Smooth muscle cell (in vitro differentiated cells): ENCODE measurements around the gene PKD2L1. TPM values are rescaled to one million over a fixed set of nuclear protein-coding genes. Genes with fewer than 3 reads are reported as not detected.

Experiments used
- DNase-seq: peaks from one replicate; lab custom pipeline; 2025; ENCODE audit not compliant: unreplicated experiment; lab: John Stamatoyannopoulos, UW
- H2AFZ ChIP-seq: fragments of 200-600 bp; sonication (generic); 2 replicates; pipeline ENCODE4 v1.6.0; 2016; ENCODE audit warnings: antibody characterized with exemption, low read depth, mild to moderate bottlenecking
- H3F3A ChIP-seq: fragments of 200-600 bp; sonication (generic); 2 replicates; pipeline ENCODE4 v1.6.0; 2017; ENCODE audit warnings: antibody characterized with exemption, low read depth
- H3K27ac ChIP-seq: fragments of 200-600 bp; sonication (generic); 2 replicates; pipeline ENCODE4 v1.5.1; 2016; ENCODE audit warnings: low read depth, mild to moderate bottlenecking
- H3K27me3 ChIP-seq: fragments of 200-600 bp; sonication (generic); 2 replicates; pipeline ENCODE4 v1.6.1; 2016; ENCODE audit warnings: low read depth, mild to moderate bottlenecking
- H3K36me3 ChIP-seq: fragments of 200-600 bp; sonication (generic); 2 replicates; pipeline ENCODE4 v1.5.1; 2016; ENCODE audit warnings: low read depth
- H3K4me1 ChIP-seq: fragments of 200-600 bp; sonication (generic); 2 replicates; pipeline ENCODE4 v1.5.1; 2016; ENCODE audit warnings: low read depth
- H3K4me2 ChIP-seq: fragments of 200-600 bp; sonication (generic); 2 replicates; pipeline ENCODE4 v1.6.0; 2016; ENCODE audit warnings: mild to moderate bottlenecking
- H3K4me3 ChIP-seq: fragments of 200-600 bp; sonication (generic); 2 replicates; pipeline ENCODE4 v1.5.1; 2016; ENCODE audit warnings: mild to moderate bottlenecking
- H3K79me2 ChIP-seq: fragments of 200-600 bp; sonication (generic); 2 replicates; pipeline ENCODE4 v1.6.0; 2016; ENCODE audit warnings: low read depth, mild to moderate bottlenecking
- H3K9ac ChIP-seq: fragments of 200-600 bp; sonication (generic); 2 replicates; pipeline ENCODE4 v1.6.0; 2016; ENCODE audit warnings: low read depth
- H3K9me3 ChIP-seq: fragments of 200-600 bp; sonication (generic); replicated peaks from 2 replicates; pipeline ENCODE4 v1.5.1; 2016; ENCODE audit warnings: low read depth
- H4K20me1 ChIP-seq: fragments of 200-600 bp; sonication (generic); 2 replicates; pipeline ENCODE4 v1.6.0; 2016; ENCODE audit warnings: low read depth
- CTCF ChIP-seq: fragments of 200-600 bp; sonication (generic); IDR thresholded peaks from 2 replicates; pipeline ENCODE4 v1.5.1; 2017; ENCODE audit warnings: borderline replicate concordance, mild to moderate bottlenecking, antibody characterized with exemption; ENCODE audit not compliant: insufficient read depth, poor library complexity, severe bottlenecking
- WGBS: methylation state at CpG from one replicate; pipeline ENCODE4 v1.1.7; 2016; ENCODE audit warnings: low lambda C conversion rate; 5-methylcytosine and 5-hydroxymethylcytosine counted together
- polyA plus RNA-seq: library from polyadenylated mRNA; unstranded; fragments of >200 nt; fragmentation: Nextera tagmentation; extraction: Ambion mirVana; gene quantifications from 2 replicates; pipeline ENCODE4 v1.2.1, GENCODE V29; 2016
- total RNA-seq: library from RNA; depleted of rRNA; stranded (reverse); fragments of >200 nt; gene quantifications from 2 replicates; pipeline ENCODE4 v1.2.3, GENCODE V29; 2014

PKD2L1 gene
- total and polyA plus RNA-seq, 2 experiments from 2014 or later: not detected

GRCh38 chr10:100353770-100354485 lies 23.9 kb upstream of the PKD2L1 start:
- Histone ChIP-seq H3K9ac (no peak overlapping the region), H2AFZ (no peak overlapping the region), H4K20me1 (peaks cover 96% of the 10 kb centered on the region), H3K79me2 (peaks cover 67% of the 10 kb centered on the region), H3K4me3 (no peak overlapping the region), H3K27me3 (no peaks in the 10 kb centered on the region), H3K9me3 (no peaks in the 10 kb centered on the region), H3K27ac (no peak overlapping the region), H3K4me2 (peak overlapping the region; percentile 20), H3F3A (peaks cover 63% of the 10 kb centered on the region), H3K36me3 (peaks cover 22% of the 10 kb centered on the region), H3K4me1 (peaks cover 24% of the 10 kb centered on the region)
- 88% methylated on average over 6 of the region's 6 CpGs for WGBS
- no peak for TF ChIP-seq CTCF
- no peak for DNase-seq

GRCh38 chr10:100350914-100351485 lies 21.0 kb upstream of the PKD2L1 start:
- no peak overlapping the region for H3K27ac ChIP-seq
- H2AFZ ChIP-seq: no peak overlapping the region
- no peaks in the 10 kb centered on the region for H3K9me3 ChIP-seq
- H3K27me3 ChIP-seq: no peaks in the 10 kb centered on the region
- peaks cover 83% of the 10 kb centered on the region for H3K79me2 ChIP-seq
- WGBS: 87% methylated on average over 5 of the region's 5 CpGs
- no peak for TF ChIP-seq CTCF
- H3K4me2 ChIP-seq: peak overlapping the region; percentile 96
- H3F3A ChIP-seq: peaks cover 39% of the 10 kb centered on the region
- peaks cover 87% of the 10 kb centered on the region for H4K20me1 ChIP-seq
- peaks cover 14% of the 10 kb centered on the region for H3K36me3 ChIP-seq
- H3K4me1 ChIP-seq: peaks cover 35% of the 10 kb centered on the region
- H3K4me3 ChIP-seq: peak overlapping the region; percentile 84
- no peak overlapping the region for H3K9ac ChIP-seq
- no peak for DNase-seq

GRCh38 chr10:100349672-100350071 lies 19.6 kb upstream of the PKD2L1 start:
- Histone ChIP-seq H3K9me3 (no peaks in the 10 kb centered on the region), H3K27ac (no peak overlapping the region), H3K79me2 (peaks cover 73% of the 10 kb centered on the region), H3K36me3 (peaks cover 11% of the 10 kb centered on the region), H2AFZ (no peak overlapping the region), H3K4me2 (peak overlapping the region; percentile 96), H3K9ac (peak overlapping the region; percentile 78), H3K27me3 (no peaks in the 10 kb centered on the region), H3K4me1 (peaks cover 45% of the 10 kb centered on the region), H3K4me3 (peak overlapping the region; percentile 84), H3F3A (peaks cover 31% of the 10 kb centered on the region), H4K20me1 (peaks cover 74% of the 10 kb centered on the region)
- TF ChIP-seq CTCF: no peak
- WGBS: 43% methylated on average over 3 of the region's 3 CpGs
- DNase-seq: no peak
